ENCODE results near the gene TMEM132C. TPM values are rescaled to one million over a fixed set of nuclear protein-coding genes. Genes with fewer than 3 reads are reported as not detected.

Gene TMEM132C
- total RNA-seq, 1 experiment from 2014 or later = not detected

GRCh38 chr12:128415036-128415560 is 148.1 kb downstream of the TMEM132C start:
- H3K4me1 ChIP-seq (ENCODE audit: insufficient read depth, low read length) = no peaks in the 10 kb centered on the region
- intact Hi-C loops (cut with micrococcal nuclease) = no loop called here
- ChIA-PET CTCF (no interaction called here), POLR2A (ENCODE audit: unreplicated experiment) (no interaction called here)
- H2AFZ ChIP-seq (ENCODE audit: low read length) = no peak overlapping the region
- H3K4me2 ChIP-seq (ENCODE audit: low read length) = no peak overlapping the region
- no peak overlapping the region for H3K4me3 ChIP-seq (ENCODE audit: low read length)
- no peaks in the 10 kb centered on the region for H3K9me3 ChIP-seq (ENCODE audit: low read length)
- DNase-seq (no peak), ATAC-seq (no peak)
- H3F3A ChIP-seq (ENCODE audit: low read length, unreplicated experiment) = no peaks in the 10 kb centered on the region
- H3K27me3 ChIP-seq (ENCODE audit: low read length) = peaks cover 50% of the 10 kb centered on the region
- no peak overlapping the region for H3K27ac ChIP-seq (ENCODE audit: low read length)
- H3K36me3 ChIP-seq (ENCODE audit: low read depth, low read length) = no peaks in the 10 kb centered on the region
- no peaks in the 10 kb centered on the region for H3K79me2 ChIP-seq (ENCODE audit: low read length)
- no peaks in the 10 kb centered on the region for H3K9me2 ChIP-seq (replicated peaks; ENCODE audit: low read length)
- no peak overlapping the region for H3K9ac ChIP-seq (ENCODE audit: low read length)
- BruUV-seq (replicated peaks) = no TSS peak
- no peak for TF ChIP-seq CTCF (conservative IDR thresholded peaks at IDR 0.05; ENCODE audit: low read depth, low read length)
- no peak for TF ChIP-seq EZH2phosphoT487 (IDR thresholded peaks at IDR 0.05; ENCODE audit: borderline replicate concordance, low read length)
- TF ChIP-seq EZH2 (IDR thresholded peaks at IDR 0.05; ENCODE audit: low read length, unreplicated experiment) = no peak
- no peaks in the 10 kb centered on the region for H4K20me1 ChIP-seq (ENCODE audit: low read length)

DNA sequence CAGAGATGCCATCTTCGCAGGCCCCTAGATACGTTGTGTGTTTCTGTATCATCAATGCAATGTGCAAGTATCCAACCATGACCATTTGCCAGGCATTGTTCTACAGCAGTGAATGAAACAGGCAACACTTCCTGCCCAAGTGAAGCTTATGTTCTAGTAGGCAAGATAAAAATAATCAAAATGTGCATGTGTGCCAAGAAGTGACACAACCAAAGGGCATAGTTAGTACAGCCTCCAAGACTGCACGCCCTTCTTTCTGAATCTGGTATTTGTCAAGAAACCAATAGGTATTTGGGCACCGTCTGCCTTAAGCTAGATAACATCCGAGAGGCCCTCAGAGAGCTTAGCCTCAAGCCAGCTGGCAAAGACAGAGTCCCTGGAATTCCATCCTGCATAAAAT is 152.0 kb downstream of the TMEM132C start:
- BruUV-seq (replicated peaks) = no TSS peak
- H3K79me2 ChIP-seq (ENCODE audit: low read length) = no peaks in the 10 kb centered on the region
- no peak overlapping the region for H2AFZ ChIP-seq (ENCODE audit: low read length)
- H3K4me2 ChIP-seq (ENCODE audit: low read length) = no peak overlapping the region
- H3K9me3 ChIP-seq (ENCODE audit: low read length) = 0 out of 2 replicates have a peak, but pooled peaks cover 3% of the 10 kb centered on the region
- no peaks in the 10 kb centered on the region for H3F3A ChIP-seq (ENCODE audit: low read length, unreplicated experiment)
- no peak overlapping the region for H3K27ac ChIP-seq (ENCODE audit: low read length)
- peaks cover 44% of the 10 kb centered on the region for H3K27me3 ChIP-seq (ENCODE audit: low read length)
- no peak for TF ChIP-seq EZH2phosphoT487 (IDR thresholded peaks at IDR 0.05; ENCODE audit: borderline replicate concordance, low read length)
- no peak for TF ChIP-seq EZH2 (IDR thresholded peaks at IDR 0.05; ENCODE audit: low read length, unreplicated experiment)
- TF ChIP-seq CTCF (conservative IDR thresholded peaks at IDR 0.05; ENCODE audit: low read depth, low read length) = no peak
- no peak for DNase-seq
- intact Hi-C loops (cut with micrococcal nuclease) = no loop called here
- H3K4me3 ChIP-seq (ENCODE audit: low read length) = no peak overlapping the region
- no peaks in the 10 kb centered on the region for H3K4me1 ChIP-seq (ENCODE audit: insufficient read depth, low read length)
- CTCF ChIA-PET = no interaction called here
- no peaks in the 10 kb centered on the region for H3K36me3 ChIP-seq (ENCODE audit: low read depth, low read length)
- no peaks in the 10 kb centered on the region for H3K9me2 ChIP-seq (replicated peaks; ENCODE audit: low read length)
- no peak for ATAC-seq
- H3K9ac ChIP-seq (ENCODE audit: low read length) = no peak overlapping the region
- POLR2A ChIA-PET (ENCODE audit: unreplicated experiment) = no interaction called here
- H4K20me1 ChIP-seq (ENCODE audit: low read length) = no peaks in the 10 kb centered on the region

DNA sequence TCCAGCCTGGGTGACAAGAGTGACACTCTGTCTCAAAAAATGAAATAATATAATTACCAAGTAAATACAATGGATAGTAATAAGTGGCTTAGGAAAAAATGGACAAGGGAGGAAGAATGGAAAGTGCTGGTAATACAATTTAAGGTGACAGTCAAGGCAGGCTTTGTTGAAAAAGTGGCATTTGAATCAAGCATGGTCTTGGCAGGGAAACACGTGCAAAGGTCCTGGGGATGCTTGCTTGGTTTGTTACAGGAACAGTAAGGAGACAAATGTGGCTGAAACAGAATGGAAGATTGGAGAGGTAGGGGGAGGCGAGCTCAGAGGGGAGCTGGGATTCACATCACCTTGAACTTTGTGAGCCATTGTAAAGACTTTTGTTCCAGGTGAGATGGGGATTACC is 153.2 kb downstream of the TMEM132C start:
- Histone ChIP-seq H3K9me2 (replicated peaks; ENCODE audit: low read length) (no peaks in the 10 kb centered on the region), H3K4me1 (ENCODE audit: insufficient read depth, low read length) (no peaks in the 10 kb centered on the region), H3K36me3 (ENCODE audit: low read depth, low read length) (no peaks in the 10 kb centered on the region), H4K20me1 (ENCODE audit: low read length) (no peaks in the 10 kb centered on the region), H3K27ac (ENCODE audit: low read length) (no peak overlapping the region), H3K27me3 (ENCODE audit: low read length) (peaks cover 37% of the 10 kb centered on the region), H3K9ac (ENCODE audit: low read length) (no peak overlapping the region), H3F3A (ENCODE audit: low read length, unreplicated experiment) (no peaks in the 10 kb centered on the region), H3K9me3 (ENCODE audit: low read length) (0 out of 2 replicates have a peak, but pooled peaks cover 3% of the 10 kb centered on the region), H3K4me2 (ENCODE audit: low read length) (no peak overlapping the region), H3K79me2 (ENCODE audit: low read length) (no peaks in the 10 kb centered on the region), H3K4me3 (ENCODE audit: low read length) (no peak overlapping the region), H2AFZ (ENCODE audit: low read length) (no peak overlapping the region)
- intact Hi-C loops (cut with micrococcal nuclease) = no loop called here
- no peak for ATAC-seq
- ChIA-PET CTCF (no interaction called here), POLR2A (ENCODE audit: unreplicated experiment) (no interaction called here)
- DNase-seq = no peak
- BruUV-seq (replicated peaks) = no TSS peak
- TF ChIP-seq CTCF (conservative IDR thresholded peaks at IDR 0.05; ENCODE audit: low read depth, low read length) (no peak), EZH2phosphoT487 (IDR thresholded peaks at IDR 0.05; ENCODE audit: borderline replicate concordance, low read length) (no peak), EZH2 (IDR thresholded peaks at IDR 0.05; ENCODE audit: low read length, unreplicated experiment) (no peak)
